Measurements from ENCODE around the gene KRT35.

Gene KRT35

GRCh38 chr17:41481036-41481435, at the start of gene KRT35:
KRT35 (minus strand) TSS chr17:41481151; CDS start chr17:41481097, 54 bp downstream.
- no peaks in the 10 kb centered on the region for H3K9me3 ChIP-seq (ENCODE audit: control insufficient read depth, insufficient read depth, low read depth, low read length)
- no peaks in the 10 kb centered on the region for H3K4me1 ChIP-seq (ENCODE audit: control insufficient read depth, insufficient read depth, low read length)
- no peak within 1 kb of the TSS for H3K9ac ChIP-seq (ENCODE audit: low read length)

GRCh38 chr17:41530062-41531048, 49.4 kb upstream of the KRT35 start:
- peak overlapping the region; percentile 77 for H3K9ac ChIP-seq (ENCODE audit: low read length)
- no peaks in the 10 kb centered on the region for H3K27me3 ChIP-seq (ENCODE audit: control insufficient read depth, insufficient read depth, low read length)
- H3K4me1 ChIP-seq (ENCODE audit: control insufficient read depth, insufficient read depth, low read length): peaks cover 39% of the 10 kb centered on the region
- H3K36me3 ChIP-seq (ENCODE audit: control insufficient read depth, insufficient read depth, low read length): no peaks in the 10 kb centered on the region; the same call in 1 of the 2 replicates
- H3K4me3 ChIP-seq (ENCODE audit: low read depth, low read length): no peak overlapping the region; the same call in 1 of the 2 replicates
- H3K9me3 ChIP-seq (ENCODE audit: control insufficient read depth, insufficient read depth, low read depth, low read length): no peaks in the 10 kb centered on the region
- H3K27ac ChIP-seq (ENCODE audit: low read depth, low read length): peak overlapping the region; percentile 78; the same call in 1 of the 2 replicates

More at GRCh38 chr17:41481036-41481435, at the start of gene KRT35:
- Histone ChIP-seq H3K27ac (ENCODE audit: low read depth, low read length) (no peak within 1 kb of the TSS), H3K4me3 (ENCODE audit: low read depth, low read length) (no peak within 1 kb of the TSS), H3K36me3 (ENCODE audit: control insufficient read depth, insufficient read depth, low read length) (no peaks in the 10 kb centered on the region), H3K27me3 (ENCODE audit: control insufficient read depth, insufficient read depth, low read length) (no peaks in the 10 kb centered on the region)

- Histone ChIP-seq H3K4me3 (ENCODE audit: low read depth, low read length) (no peak overlapping the region; the same call in 1 of the 2 replicates), H3K36me3 (ENCODE audit: control insufficient read depth, insufficient read depth, low read length) (peaks cover 8% of the 10 kb centered on the region), H3K27me3 (ENCODE audit: control insufficient read depth, insufficient read depth, low read length) (no peaks in the 10 kb centered on the region), H3K9ac (ENCODE audit: low read length) (peak overlapping the region; percentile 77), H3K27ac (ENCODE audit: low read depth, low read length) (peak overlapping the region; percentile 78; the same call in 1 of the 2 replicates), H3K9me3 (ENCODE audit: control insufficient read depth, insufficient read depth, low read depth, low read length) (no peaks in the 10 kb centered on the region), H3K4me1 (ENCODE audit: control insufficient read depth, insufficient read depth, low read length) (peaks cover 32% of the 10 kb centered on the region)
These were observed 48.6 kb upstream of the KRT35 start for GRCh38 chr17:41529491-41529915.

GRCh38 chr17:41528959-41529353, 48.0 kb upstream of the KRT35 start:
- Histone ChIP-seq H3K36me3 (ENCODE audit: control insufficient read depth, insufficient read depth, low read length) (peaks cover 14% of the 10 kb centered on the region), H3K27me3 (ENCODE audit: control insufficient read depth, insufficient read depth, low read length) (no peaks in the 10 kb centered on the region), H3K9ac (ENCODE audit: low read length) (peak overlapping the region; percentile 77), H3K9me3 (ENCODE audit: control insufficient read depth, insufficient read depth, low read depth, low read length) (no peaks in the 10 kb centered on the region), H3K4me3 (ENCODE audit: low read depth, low read length) (peak overlapping the region; percentile 12; the same call in 1 of the 2 replicates), H3K27ac (ENCODE audit: low read depth, low read length) (peak overlapping the region; percentile 64; the same call in 1 of the 2 replicates), H3K4me1 (ENCODE audit: control insufficient read depth, insufficient read depth, low read length) (peaks cover 32% of the 10 kb centered on the region)

- no peaks in the 10 kb centered on the region for H3K9me3 ChIP-seq (ENCODE audit: control insufficient read depth, insufficient read depth, low read depth, low read length)
- H3K4me1 ChIP-seq (ENCODE audit: control insufficient read depth, insufficient read depth, low read length): peaks cover 38% of the 10 kb centered on the region
- peak overlapping the region; percentile 88 for H3K4me3 ChIP-seq (ENCODE audit: low read depth, low read length)
- H3K27me3 ChIP-seq (ENCODE audit: control insufficient read depth, insufficient read depth, low read length): no peaks in the 10 kb centered on the region
- peak overlapping the region; percentile 94 for H3K9ac ChIP-seq (ENCODE audit: low read length)
- H3K27ac ChIP-seq (ENCODE audit: low read depth, low read length): peak overlapping the region; percentile 95
- H3K36me3 ChIP-seq (ENCODE audit: control insufficient read depth, insufficient read depth, low read length): peaks cover 28% of the 10 kb centered on the region
These were observed 46.4 kb upstream of the KRT35 start for GRCh38 chr17:41527063-41528023.

- Histone ChIP-seq H3K9ac (ENCODE audit: low read length) (no peak overlapping the region), H3K36me3 (ENCODE audit: control insufficient read depth, insufficient read depth, low read length) (peaks cover 28% of the 10 kb centered on the region), H3K9me3 (ENCODE audit: control insufficient read depth, insufficient read depth, low read depth, low read length) (no peaks in the 10 kb centered on the region)
These were observed 43.3 kb upstream of the KRT35 start for GRCh38 chr17:41524261-41524660.

GRCh38 chr17:41523787-41524186, 42.8 kb upstream of the KRT35 start:
- Histone ChIP-seq H3K27ac (ENCODE audit: low read depth, low read length) (no peak overlapping the region), H3K9me3 (ENCODE audit: control insufficient read depth, insufficient read depth, low read depth, low read length) (no peaks in the 10 kb centered on the region), H3K27me3 (ENCODE audit: control insufficient read depth, insufficient read depth, low read length) (no peaks in the 10 kb centered on the region), H3K9ac (ENCODE audit: low read length) (no peak overlapping the region), H3K4me3 (ENCODE audit: low read depth, low read length) (no peak overlapping the region), H3K4me1 (ENCODE audit: control insufficient read depth, insufficient read depth, low read length) (peaks cover 36% of the 10 kb centered on the region), H3K36me3 (ENCODE audit: control insufficient read depth, insufficient read depth, low read length) (peaks cover 28% of the 10 kb centered on the region)

More at GRCh38 chr17:41524261-41524660, 43.3 kb upstream of the KRT35 start:
- Histone ChIP-seq H3K27me3 (ENCODE audit: control insufficient read depth, insufficient read depth, low read length) (no peaks in the 10 kb centered on the region), H3K27ac (ENCODE audit: low read depth, low read length) (no peak overlapping the region), H3K4me3 (ENCODE audit: low read depth, low read length) (no peak overlapping the region), H3K4me1 (ENCODE audit: control insufficient read depth, insufficient read depth, low read length) (peaks cover 38% of the 10 kb centered on the region)

- H3K27ac ChIP-seq (ENCODE audit: low read depth, low read length): no peak overlapping the region
- no peak overlapping the region for H3K9ac ChIP-seq (ENCODE audit: low read length)
- no peak overlapping the region for H3K4me3 ChIP-seq (ENCODE audit: low read depth, low read length)
- no peaks in the 10 kb centered on the region for H3K27me3 ChIP-seq (ENCODE audit: control insufficient read depth, insufficient read depth, low read length)
- H3K4me1 ChIP-seq (ENCODE audit: control insufficient read depth, insufficient read depth, low read length): peaks cover 33% of the 10 kb centered on the region
- no peaks in the 10 kb centered on the region for H3K9me3 ChIP-seq (ENCODE audit: control insufficient read depth, insufficient read depth, low read depth, low read length)
- peaks cover 28% of the 10 kb centered on the region for H3K36me3 ChIP-seq (ENCODE audit: control insufficient read depth, insufficient read depth, low read length)
These were observed 42.3 kb upstream of the KRT35 start for GRCh38 chr17:41523225-41523593.

- Histone ChIP-seq H3K4me3 (ENCODE audit: low read depth, low read length) (no peak overlapping the region), H3K36me3 (ENCODE audit: control insufficient read depth, insufficient read depth, low read length) (peaks cover 28% of the 10 kb centered on the region), H3K4me1 (ENCODE audit: control insufficient read depth, insufficient read depth, low read length) (peaks cover 33% of the 10 kb centered on the region), H3K9me3 (ENCODE audit: control insufficient read depth, insufficient read depth, low read depth, low read length) (no peaks in the 10 kb centered on the region), H3K27me3 (ENCODE audit: control insufficient read depth, insufficient read depth, low read length) (no peaks in the 10 kb centered on the region), H3K27ac (ENCODE audit: low read depth, low read length) (peak overlapping the region; percentile 27; the same call in 1 of the 2 replicates), H3K9ac (ENCODE audit: low read length) (peak overlapping the region; percentile 30)
These were observed 41.6 kb upstream of the KRT35 start for GRCh38 chr17:41522301-41523224.
